Activated CD4-positive, alpha-beta T cell treated with anti-CD3 and anti-CD28 coated beads, Interleukin-2, Interleukin-4, amounts not matched to agents 100 ng/mL and 50 ng/mL, durations not matched to agents 16 hours and 8 hours (primary cell): ENCODE data around the gene PAX6.

Source experiments
- DNase-seq: peaks from one replicate; pipeline ENCODE4 v3.0.0-alpha.2; 2020; ENCODE audit warnings: low spot score

Gene PAX6

DNA sequence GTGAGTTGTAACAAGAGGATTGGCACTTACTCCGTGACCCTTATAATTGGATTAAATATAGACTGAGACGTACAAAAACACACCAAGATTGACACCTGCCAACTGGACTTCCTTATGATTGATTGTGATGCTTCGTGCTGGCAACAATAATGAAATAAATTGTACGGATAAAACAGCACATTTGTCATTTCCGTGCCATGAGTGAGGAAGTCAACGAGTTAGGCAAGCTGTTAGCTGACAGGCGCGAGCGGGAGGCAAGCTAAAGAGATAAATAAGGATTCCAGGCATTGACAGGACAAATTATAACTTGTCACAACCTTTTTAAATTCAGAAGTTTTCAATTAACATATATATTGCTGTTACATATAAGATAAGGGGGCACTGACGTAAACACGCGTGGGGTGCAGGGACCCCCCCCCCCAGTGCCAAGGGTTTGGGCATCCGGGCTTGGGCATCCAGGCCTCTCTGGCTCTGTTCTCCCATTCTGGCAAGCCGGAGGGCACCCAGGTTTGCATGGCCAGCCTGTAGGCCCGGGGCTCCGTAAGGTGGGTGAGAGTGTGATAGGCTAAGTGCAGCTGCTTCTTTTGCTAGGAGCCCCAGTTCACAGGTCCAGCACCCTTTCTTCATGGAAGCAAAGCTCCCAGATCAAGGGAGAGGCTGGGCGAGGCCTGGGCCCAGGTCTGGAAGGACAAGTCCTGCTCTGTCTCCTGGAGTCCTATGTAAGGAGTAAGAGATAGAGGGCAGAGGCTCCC, 11.2 kb upstream of the PAX6 start:
- DNase-seq = no peak

DNA sequence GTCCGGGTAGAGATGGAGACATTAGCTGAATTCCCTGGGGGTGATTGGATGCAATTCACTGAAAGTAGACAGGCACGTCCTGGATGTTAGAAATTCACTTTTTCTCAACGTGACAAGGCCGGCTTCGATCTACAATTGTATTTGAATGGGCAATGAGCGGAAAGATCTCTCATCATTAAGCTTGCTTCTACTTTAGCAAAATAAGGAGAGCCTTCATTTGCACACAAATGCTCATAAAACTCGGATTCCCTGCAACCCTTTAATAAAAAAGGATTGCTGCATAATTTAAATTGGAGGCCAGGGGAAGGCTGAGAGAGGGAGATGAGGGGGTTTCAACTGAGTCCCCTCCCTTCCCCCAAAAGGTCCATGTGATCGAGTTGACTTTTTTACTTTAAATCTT, 10.6 kb upstream of the PAX6 start:
- no peak for DNase-seq

DNA sequence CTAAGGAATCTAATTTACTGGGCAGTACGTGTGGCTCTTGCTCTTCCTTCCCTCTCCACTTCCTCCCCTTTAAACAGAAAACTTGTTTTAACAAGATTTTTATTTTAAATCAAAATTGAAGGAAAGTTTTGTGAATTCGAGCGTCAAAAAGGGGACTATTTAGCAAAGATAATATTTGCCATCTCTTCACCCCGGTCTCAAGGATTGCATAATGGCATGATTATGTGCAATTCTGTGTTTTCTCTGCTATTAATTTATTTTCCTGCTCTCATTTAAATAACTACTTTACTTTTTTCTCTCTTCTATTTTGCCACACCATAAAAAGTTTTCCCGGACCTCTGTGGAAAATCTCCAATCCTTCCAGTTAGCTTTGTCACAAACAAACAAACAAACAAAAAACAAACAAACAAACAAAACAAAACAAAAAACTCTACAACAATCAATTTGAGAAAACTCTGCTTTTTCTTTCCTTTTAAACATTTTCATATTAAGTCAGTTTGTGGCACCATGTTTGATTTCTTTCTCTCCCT, 10.2 kb upstream of the PAX6 start:
- DNase-seq = no peak

DNA sequence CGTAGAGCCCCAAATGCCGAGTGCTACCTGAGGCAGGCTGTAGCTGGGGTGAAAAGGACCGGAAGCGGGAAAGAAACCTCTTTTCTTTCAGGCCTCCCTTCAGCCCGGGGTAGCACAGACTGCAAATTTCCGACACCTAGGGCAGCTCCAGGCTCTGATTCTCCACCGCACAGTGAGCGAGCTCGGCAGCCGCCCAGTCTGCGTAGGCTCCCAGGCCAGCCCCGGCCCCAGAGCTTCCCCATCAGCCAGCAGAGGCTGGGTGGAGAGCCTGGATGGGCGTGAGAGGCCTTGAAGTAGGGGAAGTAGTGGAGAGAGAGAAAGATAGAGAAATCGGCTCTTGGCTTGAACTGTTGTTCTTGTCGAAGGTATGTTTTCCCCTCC, 9.3 kb upstream of the PAX6 start:
- no peak for DNase-seq

DNA sequence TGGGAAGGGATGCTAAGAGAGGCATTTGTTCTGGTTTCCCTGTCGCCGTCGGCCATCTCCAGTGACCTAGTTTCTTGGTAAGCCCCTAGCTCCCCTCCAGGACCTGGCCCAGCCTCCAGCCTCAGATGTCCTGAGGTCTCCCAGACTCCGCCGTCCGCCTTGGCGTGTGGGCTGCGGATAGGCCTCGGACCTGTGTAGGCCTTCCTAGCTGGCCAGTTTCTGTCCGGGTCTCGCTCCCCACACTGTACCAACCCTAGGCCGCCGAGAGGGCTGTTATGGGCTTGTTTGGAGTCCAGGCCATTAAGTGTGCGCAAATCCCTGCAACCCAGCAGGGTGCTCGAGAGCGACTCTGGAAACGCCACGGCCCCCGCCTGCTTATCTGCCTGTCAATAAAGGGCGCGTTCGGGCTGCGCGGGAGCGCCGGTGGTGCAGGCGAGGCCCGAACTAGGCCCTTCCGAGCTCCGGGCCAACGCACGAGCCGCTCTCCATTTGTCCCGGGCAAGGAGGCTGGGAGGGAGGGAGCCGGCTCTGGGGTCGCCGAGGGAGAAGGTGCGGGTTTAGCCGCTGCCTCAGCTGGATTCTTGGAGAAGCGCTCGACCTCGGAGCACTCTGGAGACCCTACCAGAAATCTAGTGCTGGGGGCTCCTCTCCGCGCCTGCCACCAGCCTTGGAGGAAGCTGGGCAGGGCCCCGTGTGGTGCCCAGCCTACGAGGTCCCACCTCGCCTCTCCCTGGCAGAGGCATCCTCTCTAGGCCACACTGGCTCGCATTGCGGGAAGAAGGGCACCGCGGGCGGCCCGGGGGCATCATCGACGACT, 8.7 kb upstream of the PAX6 start:
- DNase-seq = no peak

DNA sequence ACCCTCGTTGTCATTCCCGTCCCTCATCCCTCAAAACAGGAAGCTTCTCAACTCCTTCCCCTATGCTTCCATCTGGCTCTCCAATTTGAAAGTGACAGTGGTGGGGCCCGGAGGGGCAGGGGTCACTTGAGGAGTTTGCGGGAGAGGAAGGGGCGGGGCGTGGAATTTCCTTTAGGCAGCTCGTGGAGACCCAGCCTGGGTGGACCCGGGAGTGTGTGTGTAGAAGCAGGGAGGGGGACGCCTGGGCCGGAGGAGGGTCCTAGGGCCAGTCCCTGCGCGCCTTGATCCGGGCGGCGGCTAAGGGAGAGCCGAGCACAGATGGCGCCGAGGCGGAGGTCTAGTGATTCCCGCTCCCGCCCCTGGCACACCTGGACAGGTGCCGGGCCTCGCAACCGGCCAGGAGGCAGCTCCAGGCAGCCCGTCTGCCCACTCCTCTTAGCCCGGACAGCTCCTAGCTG, 7.8 kb upstream of the PAX6 start:
- no peak for DNase-seq

DNA sequence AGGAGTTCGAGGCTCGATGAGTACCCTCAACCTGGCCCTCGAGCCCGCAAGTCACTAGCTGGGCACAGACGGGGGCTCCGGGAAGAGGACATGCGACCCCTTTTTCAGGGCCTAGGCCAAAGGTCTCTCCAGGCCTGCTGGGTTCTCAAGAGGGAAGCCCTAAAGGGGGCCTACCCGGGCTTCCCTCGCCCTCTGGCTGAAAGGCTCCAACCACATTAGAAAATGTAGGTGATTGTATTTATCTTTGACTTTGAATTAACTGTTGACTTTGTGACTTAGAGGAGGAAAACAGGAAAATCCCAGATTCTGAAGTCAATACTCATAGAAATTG, 7.3 kb upstream of the PAX6 start:
- no peak for DNase-seq

DNA sequence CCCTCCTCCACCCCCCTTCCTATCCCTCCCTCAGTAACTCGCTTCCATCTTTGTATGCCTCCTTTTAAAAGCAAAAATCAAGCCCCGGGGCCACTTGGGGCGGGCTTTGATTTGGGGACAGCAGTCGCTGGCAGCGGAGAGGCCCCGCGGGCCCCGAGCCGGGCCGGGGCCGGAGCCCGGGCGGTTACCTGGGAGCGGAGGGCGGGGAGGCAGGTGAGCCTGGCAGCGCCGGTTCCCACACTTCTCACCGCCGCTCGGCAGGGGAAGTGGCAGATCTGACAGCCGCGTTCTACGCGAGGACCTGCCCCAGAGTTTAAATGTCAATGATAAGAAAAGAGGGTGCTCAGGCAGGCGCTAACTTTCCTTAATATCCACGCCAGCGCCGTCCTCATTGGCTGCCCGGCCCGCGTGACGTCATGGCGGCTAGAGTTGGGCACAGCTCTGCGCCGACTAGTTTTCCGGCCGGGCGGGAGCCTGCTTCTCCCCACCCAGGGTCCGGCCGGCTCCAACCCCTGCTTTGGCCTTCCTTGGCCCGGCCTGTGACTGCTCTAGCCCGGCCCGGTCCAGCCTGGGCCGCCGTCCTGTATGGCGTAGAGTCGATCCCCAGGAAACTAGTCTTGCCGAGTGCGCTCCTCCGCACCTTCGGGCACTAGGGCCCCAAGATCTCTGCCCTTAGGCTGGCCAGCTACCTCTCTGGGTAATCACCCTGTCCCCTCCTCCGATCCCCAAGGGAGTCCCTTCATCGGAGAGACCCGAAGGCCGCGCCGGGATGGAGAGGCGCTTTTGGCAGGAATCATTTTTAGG, 6.7 kb upstream of the PAX6 start:
- DNase-seq = no peak

DNA sequence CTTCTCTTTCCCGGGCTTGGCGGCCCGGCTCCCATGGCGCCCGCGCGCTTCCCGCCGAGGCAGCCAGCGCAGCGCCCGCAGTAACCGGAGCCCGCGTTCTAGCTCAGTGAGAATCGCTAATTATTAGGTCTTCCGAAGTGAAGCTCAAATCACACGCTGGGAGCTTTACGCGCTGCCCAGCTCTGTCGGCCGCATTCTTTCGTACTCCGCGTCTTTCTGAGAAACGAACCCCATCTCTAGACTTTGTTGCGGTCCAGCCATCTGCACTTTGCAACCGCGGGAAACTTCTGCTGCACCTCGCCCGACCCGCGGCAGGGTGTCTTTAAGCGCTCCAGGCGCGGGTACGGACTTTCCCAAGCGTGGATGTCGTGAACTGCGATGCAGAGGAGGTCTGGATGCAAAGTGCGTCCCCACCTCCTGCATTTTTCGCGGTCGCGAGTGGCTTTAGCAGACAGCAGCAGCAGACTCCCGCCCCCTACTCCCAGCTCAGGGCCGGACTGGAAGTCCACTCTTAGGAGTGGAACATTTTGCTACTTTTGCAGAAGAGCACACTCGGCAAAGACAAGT, 6.0 kb upstream of the PAX6 start:
- DNase-seq = no peak

DNA sequence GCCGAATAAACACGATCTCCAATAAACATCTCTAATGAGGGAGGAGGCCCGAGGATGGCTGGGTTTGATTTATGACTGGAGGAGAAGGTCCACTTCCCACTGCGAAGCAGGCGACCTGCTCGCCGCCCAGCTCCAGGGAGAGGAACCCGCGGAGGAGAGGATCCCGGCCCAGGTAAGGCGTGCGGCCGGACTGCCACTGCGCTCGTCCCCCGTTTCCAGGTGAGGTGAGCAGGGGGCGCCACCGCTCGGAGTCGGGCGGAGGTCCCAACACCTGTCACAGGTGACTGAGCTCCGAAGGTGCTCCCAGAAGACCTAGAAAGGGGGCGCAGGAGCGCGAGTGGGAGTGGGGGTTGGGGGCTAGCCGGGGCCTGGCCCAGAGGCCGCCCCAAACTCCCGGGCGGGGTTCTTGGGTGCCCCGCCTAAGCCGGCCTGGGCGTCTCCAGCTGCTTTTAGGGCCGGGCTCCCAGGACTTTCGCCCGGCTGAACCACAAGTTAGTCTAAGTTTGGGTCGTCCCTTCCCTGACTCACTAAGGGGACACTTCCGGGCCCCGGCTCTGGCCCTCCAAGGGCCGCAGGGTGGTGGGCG, 5.4 kb upstream of the PAX6 start:
- no peak for DNase-seq

DNA sequence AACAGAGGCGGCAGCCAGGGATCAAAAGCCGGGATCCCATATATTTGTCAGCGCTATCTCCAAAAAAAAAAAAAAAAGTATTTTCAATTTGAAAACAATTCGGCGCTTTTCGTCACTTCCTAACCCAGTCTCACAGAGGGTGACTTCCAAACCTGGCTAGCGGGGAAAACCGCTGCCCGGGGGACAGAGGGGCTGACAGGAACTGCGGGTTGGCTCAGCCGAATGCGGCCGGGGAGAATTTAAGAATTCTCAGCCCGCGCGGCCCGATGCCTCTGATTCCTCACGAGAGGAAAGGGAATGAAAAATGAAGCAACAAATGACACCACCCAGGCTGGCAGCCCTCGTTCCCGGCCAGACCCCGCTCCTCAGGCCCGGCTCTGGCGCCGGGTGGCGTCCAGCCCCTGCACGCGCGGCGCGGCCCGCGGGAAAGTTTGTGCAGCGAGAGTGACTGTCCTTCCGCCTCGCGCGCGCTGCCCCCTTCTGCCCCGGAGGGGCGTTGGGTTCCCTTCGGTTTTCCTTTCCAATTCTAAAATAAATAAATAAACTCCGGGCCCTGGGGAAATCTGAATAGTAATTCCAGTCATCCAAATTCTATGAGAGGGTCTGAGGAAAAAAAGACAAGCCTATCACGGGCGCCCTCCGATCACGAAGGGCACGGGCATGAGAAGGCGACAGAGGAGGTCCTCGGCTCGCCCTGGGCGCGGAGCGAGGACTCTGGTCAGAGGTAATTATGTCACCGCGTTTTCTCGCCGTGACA, 4.8 kb upstream of the PAX6 start:
- no peak for DNase-seq

DNA sequence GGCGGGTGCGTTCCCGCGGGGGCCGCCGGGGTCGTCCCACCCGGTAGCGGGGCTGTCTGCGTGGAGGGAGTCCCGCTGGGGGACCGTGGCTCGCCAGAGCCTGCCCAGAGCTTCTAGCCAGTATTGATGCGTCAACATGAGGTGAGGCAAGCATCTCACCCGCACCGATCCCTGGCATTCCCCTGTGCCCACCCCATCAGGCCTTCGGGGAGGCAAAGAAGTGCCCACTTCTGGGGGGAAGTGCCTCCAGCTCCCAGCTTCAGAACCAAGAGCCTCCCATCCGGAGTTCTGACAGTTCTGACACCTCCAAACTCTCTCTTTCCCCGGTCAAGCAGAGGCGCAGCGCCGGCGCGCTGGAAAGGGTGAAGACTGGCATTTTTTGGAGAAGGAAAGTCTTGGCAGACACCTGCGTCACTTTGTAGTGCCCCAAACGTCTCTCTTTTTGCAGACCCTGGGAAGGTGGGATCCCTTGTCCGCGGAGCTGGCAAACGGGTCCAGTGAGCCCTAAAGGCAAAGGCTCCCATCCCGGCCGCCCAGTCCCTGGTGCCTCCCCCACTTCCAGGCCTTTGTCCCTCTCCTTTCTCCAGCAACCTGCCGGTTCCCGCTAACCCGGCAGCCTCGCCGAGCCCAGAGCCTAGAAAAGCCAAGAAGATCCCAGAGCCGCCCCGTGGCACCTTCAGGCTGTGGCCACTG, 3.2 kb upstream of the PAX6 start:
- no peak for DNase-seq

DNA sequence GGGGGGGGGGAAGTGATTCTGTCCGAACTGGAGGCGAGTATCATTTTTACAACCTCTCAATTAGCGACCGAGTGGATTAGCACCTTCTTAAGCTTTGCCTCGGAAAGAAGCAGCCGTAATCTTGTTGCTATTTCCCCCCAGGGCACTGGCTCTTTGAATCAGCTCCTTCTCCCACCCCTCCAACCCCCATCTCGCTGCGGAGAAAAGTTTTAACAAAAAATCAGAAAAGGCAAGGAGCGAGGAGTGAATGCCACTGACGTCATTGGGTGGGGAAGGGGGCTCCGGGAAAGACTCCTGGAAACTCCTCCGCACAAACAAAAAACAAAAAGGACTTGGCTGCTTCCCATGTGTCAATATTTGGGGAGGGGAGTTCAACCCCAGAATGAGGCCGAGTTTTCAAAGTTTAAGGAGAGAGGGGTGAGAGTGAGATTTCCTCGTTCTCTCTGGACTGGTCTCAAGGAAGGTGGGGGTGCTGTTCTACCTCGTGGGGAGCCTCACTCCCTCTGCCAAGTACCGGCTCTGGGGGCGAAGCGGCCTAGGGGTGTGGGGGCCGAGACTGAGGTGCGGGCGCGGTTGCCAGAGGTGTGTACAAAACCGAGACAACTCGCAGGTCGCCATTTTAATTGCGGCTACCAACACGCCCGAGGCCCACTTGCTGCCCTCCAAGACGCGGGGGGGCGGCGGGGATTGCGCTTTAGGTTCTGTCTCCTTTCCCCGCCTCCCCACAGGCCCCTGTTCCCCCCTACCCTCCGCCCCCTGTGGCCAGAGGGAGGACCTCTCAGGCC, 2.5 kb upstream of the PAX6 start:
- DNase-seq = no peak

DNA sequence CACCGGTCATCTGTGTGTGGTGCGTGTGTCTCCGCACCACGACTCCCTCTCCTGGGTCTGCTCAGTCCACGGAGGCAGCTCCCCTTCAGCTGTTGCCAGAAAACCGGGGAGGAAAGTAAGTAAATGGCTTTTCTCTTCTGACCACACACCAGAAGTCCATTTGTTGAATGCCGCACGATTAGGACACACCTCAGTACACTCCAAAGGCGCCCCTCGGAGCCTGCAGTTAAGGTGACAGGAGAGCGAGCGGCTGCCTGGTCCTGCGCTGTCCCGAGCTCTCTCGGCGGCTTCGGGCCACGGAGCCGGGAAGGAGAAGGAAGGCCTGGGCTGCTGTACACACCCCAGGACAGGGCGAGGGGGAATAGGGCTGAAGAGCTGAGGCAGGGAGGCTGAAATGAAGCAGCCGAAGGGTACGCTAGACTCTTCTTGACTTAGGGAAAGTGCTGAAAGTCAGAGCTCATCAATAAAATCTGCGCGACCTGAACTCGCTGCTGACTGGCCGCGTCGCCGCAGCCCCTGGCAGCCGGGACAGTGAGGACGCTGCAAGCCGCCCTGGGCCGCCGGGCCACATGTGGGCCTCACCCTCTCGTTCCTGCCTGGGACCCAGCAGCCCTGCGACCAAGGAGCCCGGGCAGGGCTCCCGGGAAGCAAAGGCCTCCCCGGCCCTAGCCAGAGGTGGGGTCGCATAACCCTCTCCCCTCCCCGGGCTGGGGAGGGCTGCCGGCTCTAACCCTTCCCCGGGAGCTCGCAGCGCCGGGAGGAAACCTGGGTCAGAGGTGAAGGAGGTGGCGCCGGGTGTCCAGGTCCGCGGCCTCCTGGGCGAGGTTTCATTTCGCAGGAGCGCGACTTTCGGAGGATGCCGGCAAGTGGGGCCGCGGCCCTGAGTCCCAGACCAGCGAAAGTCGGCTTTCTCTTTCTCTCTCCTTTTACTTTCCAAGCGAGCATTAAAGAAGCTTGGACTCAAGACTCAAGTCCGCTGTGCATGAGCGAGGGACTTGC, 1.6 kb upstream of the PAX6 start:
- DNase-seq = no peak

DNA sequence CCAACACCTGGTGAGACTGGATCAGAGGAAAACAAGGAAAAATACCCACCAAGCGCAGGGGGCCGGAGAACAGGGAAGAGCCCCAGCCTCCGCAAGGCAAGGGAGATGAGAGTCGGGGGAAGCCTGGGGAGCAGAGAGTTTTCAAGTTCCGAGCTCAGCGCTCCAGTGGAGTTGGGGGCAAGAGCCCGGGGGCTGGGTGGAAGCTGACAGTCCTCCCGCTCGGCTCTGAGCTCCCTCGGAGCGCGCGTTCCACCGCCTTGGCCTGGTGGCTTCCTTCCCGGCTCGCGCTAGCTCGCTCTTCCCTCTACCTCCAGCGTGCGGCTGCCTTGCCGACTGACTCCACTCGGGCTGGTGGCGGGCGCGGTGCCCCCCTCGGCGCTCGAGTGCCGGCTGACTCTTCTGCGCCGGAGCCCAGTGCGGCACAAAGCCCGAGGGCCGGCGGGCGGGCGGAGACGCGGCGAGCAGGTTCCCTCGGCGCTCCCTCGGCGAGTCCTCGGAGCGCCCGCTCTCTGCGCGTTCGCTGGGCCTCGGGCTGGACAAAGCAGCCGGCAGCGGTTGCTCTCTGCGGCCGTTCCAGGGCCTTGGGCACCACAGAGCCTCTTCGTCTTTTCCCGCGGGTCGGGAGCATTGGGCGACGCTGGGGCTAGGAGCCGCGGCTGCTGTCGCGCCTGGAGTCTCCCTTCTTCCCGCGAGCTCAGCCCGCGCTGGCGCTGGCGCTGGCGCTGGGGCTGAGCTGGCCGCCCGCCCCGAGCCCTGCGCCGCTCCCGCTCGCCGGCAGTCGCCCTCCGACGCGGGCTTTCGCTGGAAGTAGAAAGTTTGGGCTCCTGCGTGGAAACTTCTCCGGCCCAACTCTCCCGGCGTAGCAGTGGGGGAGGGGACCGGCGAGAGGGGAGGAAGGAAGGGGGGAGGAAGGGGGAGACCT, 1.0 kb downstream of the PAX6 start:
- no peak for DNase-seq

DNA sequence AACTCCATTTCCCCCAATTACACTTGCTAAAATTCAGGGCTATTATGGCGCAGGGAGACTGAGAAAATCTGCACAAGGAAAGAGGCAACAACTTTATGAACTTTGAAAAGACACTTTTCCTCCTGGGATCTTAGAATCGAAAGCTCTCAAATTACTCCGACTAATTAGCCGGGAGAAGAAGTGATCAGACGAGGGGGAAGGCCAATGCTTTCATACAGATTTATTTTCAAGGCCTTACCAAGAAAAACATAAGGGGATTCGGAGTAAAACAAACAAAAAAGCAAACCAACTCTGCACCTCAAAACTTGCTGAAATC, 1.6 kb downstream of the PAX6 start:
- DNase-seq = no peak

DNA sequence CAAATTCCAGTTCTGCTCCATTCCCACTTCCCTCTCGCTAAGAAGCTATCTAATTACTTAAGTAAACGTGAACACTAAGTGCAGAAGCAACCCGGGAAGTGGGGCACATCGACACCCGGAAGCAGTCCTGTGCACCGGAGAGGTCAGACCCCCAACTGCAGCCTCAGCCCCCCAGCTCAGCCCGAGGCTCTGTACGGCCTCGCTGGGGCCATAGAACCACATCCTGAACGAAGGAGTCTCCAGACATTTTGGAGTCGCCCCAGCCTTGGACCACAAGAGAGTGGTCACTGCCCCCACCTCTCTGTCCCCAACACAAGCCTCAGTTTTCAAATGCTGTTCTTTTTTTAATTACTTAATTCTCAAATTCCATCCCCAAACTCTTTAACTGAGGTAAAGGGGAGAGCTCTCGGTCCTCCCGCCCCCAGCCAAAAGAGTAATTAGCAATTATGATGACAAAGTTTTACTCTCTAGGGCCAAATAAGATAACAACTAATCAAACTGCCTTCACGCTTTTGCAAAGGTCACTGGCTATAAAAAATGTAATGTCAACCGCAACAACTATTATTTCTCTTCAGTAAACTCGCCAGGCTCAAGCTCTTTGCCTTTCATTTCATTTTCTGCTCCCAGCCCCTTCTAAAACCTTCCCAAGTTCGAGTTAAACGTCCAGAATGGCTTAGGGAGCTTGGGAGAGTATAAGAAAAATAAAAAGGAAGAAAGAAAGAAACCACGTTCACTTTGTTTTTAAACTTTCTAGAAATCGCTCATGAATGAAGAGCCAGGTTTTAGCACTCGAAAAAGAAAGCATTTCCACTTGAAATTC, 2.2 kb downstream of the PAX6 start:
- no peak for DNase-seq
